ENCODE results near the gene SND1.

GRCh38 chr7:127928222-127928621 is 276.2 kb downstream of the SND1 start:
- TF ChIP-seq POLR2A (IDR thresholded peaks at IDR 0.05; ENCODE audit: low read depth, low read length) (no peak), POLR2AphosphoS5 (IDR thresholded peaks at IDR 0.05; ENCODE audit: low read depth, low read length) (no peak), TAF1 (IDR thresholded peaks at IDR 0.05; ENCODE audit: borderline replicate concordance, low read depth, low read length) (no peak)

Measured in GM12892 (cell line).